OCI-LY1 (cell line): Measurements from ENCODE around the gene SLC4A8.
A peak's percentile ranks its signal among the peaks of the same experiment; 100 is the strongest.

Experiments
- H2AFZ ChIP-seq: fragments of 200-600 bp; sonication (generic), shearing (Covaris generic); 2 replicates; pipeline ENCODE4 v1.6.0; 2014; ENCODE audit warnings: antibody characterized with exemption, mild to moderate bottlenecking, low read length
- H3F3A ChIP-seq: fragments of 200-600 bp; sonication (generic), shearing (Covaris generic); 2 replicates; pipeline ENCODE4 v1.6.0; 2014; ENCODE audit warnings: mild to moderate bottlenecking, antibody characterized with exemption, low read length, moderate library complexity; ENCODE audit not compliant: insufficient read depth
- H3K27ac ChIP-seq: fragments of 200-600 bp; sonication (generic); 2 replicates; pipeline ENCODE4 v1.5.1; 2014; ENCODE audit warnings: low read length, mixed run types, mild to moderate bottlenecking, low read depth; ENCODE audit not compliant: poor library complexity, severe bottlenecking
- H3K27me3 ChIP-seq: fragments of 200-600 bp; sonication (generic); 2 replicates; pipeline ENCODE4 v1.6.0; 2014; ENCODE audit warnings: antibody characterized with exemption, mild to moderate bottlenecking, low read length, moderate library complexity; ENCODE audit not compliant: insufficient read depth
- H3K36me3 ChIP-seq: fragments of 200-600 bp; sonication (generic); 2 replicates; pipeline ENCODE4 v1.6.1; 2014; ENCODE audit warnings: mild to moderate bottlenecking, antibody characterized with exemption, low read length, moderate library complexity, mixed read lengths; ENCODE audit not compliant: insufficient read depth
- H3K4me1 ChIP-seq: fragments of 200-600 bp; sonication (generic); 2 replicates; pipeline ENCODE4 v1.5.1; 2014; ENCODE audit warnings: mild to moderate bottlenecking, low read length, moderate library complexity; ENCODE audit not compliant: insufficient read depth, severe bottlenecking
- H3K4me2 ChIP-seq: fragments of 200-600 bp; sonication (generic), shearing (Covaris generic); 2 replicates; pipeline ENCODE4 v1.6.1; 2014; ENCODE audit warnings: low read length
- H3K4me3 ChIP-seq: fragments of 200-600 bp; sonication (generic); 2 replicates; pipeline ENCODE4 v1.5.1; 2014; ENCODE audit warnings: low read length, low read depth, mild to moderate bottlenecking, mixed read lengths; ENCODE audit not compliant: poor library complexity, severe bottlenecking
- H3K79me2 ChIP-seq: fragments of 200-600 bp; shearing (Covaris generic); 2 replicates; pipeline ENCODE4 v1.6.1; 2016; ENCODE audit warnings: mixed run types, low read length, mixed read lengths; ENCODE audit not compliant: insufficient read depth
- H3K9ac ChIP-seq: fragments of 200-600 bp; sonication (generic), shearing (Covaris generic); 2 replicates; pipeline ENCODE4 v1.6.1; 2014; ENCODE audit warnings: mild to moderate bottlenecking, low read length, mixed read lengths
- H3K9me2 ChIP-seq: fragments of 200-600 bp; sonication (generic), shearing (Covaris generic); 2 replicates; pipeline ENCODE4 v1.6.1; 2014; ENCODE audit warnings: low read depth, mild to moderate bottlenecking, low read length, mixed read lengths
- H3K9me3 ChIP-seq: fragments of 200-600 bp; shearing (Covaris generic); 2 replicates; pipeline ENCODE4 v1.6.1; 2014; ENCODE audit warnings: low read length, mixed read lengths
- H4K20me1 ChIP-seq: fragments of 200-600 bp; sonication (generic), shearing (Covaris generic); 2 replicates; pipeline ENCODE4 v1.6.0; 2016; ENCODE audit warnings: mild to moderate bottlenecking, low read length; ENCODE audit not compliant: insufficient read depth
- CTCF ChIP-seq: fragments of 200-600 bp; sonication (generic), shearing (Covaris generic); IDR thresholded peaks from 2 replicates; pipeline ENCODE4 v1.5.1; 2017; ENCODE audit warnings: mild to moderate bottlenecking, antibody characterized with exemption, low read length, moderate library complexity, mixed read lengths
- EZH2 ChIP-seq: fragments of 200-600 bp; sonication (generic), shearing (Covaris generic); IDR thresholded peaks from 2 replicates; pipeline ENCODE4 v1.8.0; 2017; ENCODE audit warnings: borderline replicate concordance, mixed run types, mild to moderate bottlenecking, antibody characterized with exemption, low read length, moderate library complexity, mixed read lengths

The SLC4A8 gene

GRCh38 chr12:51415931-51416330, 8.7 kb upstream of the SLC4A8 start:
- no peak overlapping the region for H3K9ac ChIP-seq
- H3K4me2 ChIP-seq, result no peak overlapping the region
- no peaks in the 10 kb centered on the region for H3K4me1 ChIP-seq
- no peak overlapping the region for H2AFZ ChIP-seq
- H3K36me3 ChIP-seq, result no peaks in the 10 kb centered on the region
- H3F3A ChIP-seq, result no peaks in the 10 kb centered on the region
- TF ChIP-seq EZH2 (no peak), CTCF (no peak)
- H3K9me3 ChIP-seq, result no peaks in the 10 kb centered on the region
- no peaks in the 10 kb centered on the region for H3K9me2 ChIP-seq
- H4K20me1 ChIP-seq, result no peaks in the 10 kb centered on the region
- H3K27ac ChIP-seq, result no peak overlapping the region
- H3K4me3 ChIP-seq, result no peak overlapping the region
- H3K79me2 ChIP-seq, result no peaks in the 10 kb centered on the region
- 0 out of 2 replicates have a peak, but pooled peaks cover 4% of the 10 kb centered on the region for H3K27me3 ChIP-seq

GRCh38 chr12:51417826-51418225, 6.8 kb upstream of the SLC4A8 start:
- H3K27me3 ChIP-seq, result 0 out of 2 replicates have a peak, but pooled peaks cover 4% of the 10 kb centered on the region
- H2AFZ ChIP-seq, result no peak overlapping the region
- no peaks in the 10 kb centered on the region for H3K9me3 ChIP-seq
- H3K4me1 ChIP-seq, result no peaks in the 10 kb centered on the region
- no peak overlapping the region for H3K9ac ChIP-seq
- no peak overlapping the region for H3K27ac ChIP-seq
- H3K79me2 ChIP-seq, result no peaks in the 10 kb centered on the region
- no peaks in the 10 kb centered on the region for H3K36me3 ChIP-seq
- no peak for TF ChIP-seq EZH2
- TF ChIP-seq CTCF, result no peak
- H3K4me3 ChIP-seq, result no peak overlapping the region
- H3F3A ChIP-seq, result no peaks in the 10 kb centered on the region
- H4K20me1 ChIP-seq, result no peaks in the 10 kb centered on the region
- H3K4me2 ChIP-seq, result no peak overlapping the region
- no peaks in the 10 kb centered on the region for H3K9me2 ChIP-seq

- H3F3A ChIP-seq, result no peaks in the 10 kb centered on the region
- no peak overlapping the region for H3K9ac ChIP-seq
- H3K27me3 ChIP-seq, result 0 out of 2 replicates have a peak, but pooled peaks cover 4% of the 10 kb centered on the region
- H3K27ac ChIP-seq, result no peak overlapping the region
- peaks cover 7% of the 10 kb centered on the region for H3K4me1 ChIP-seq
- H3K9me2 ChIP-seq, result no peaks in the 10 kb centered on the region
- no peaks in the 10 kb centered on the region for H4K20me1 ChIP-seq
- H3K36me3 ChIP-seq, result no peaks in the 10 kb centered on the region
- H3K79me2 ChIP-seq, result no peaks in the 10 kb centered on the region
- no peak overlapping the region for H3K4me3 ChIP-seq
- no peak overlapping the region for H3K4me2 ChIP-seq
- H2AFZ ChIP-seq, result no peak overlapping the region
- TF ChIP-seq CTCF (0 out of 2 replicates have a peak, but pooled peaks have one; percentile 10), EZH2 (no peak)
- H3K9me3 ChIP-seq, result no peaks in the 10 kb centered on the region
Observed at GRCh38 chr12:51419425-51420193, 5.0 kb upstream of the SLC4A8 start.
